ENCODE measurements around the gene PLAC1.

- no peak for TF ChIP-seq POLR2AphosphoS5 (IDR thresholded peaks at IDR 0.05; ENCODE audit: low read depth)
- TF ChIP-seq CTCF (IDR thresholded peaks at IDR 0.05; ENCODE audit: insufficient read depth, low read length) = no peak
- no peak for TF ChIP-seq GABPA (IDR thresholded peaks at IDR 0.05; ENCODE audit: low read depth)
Measured at GRCh38 chrX:134573683-134574035, 84.6 kb downstream of the PLAC1 start.
